Endothelial cell of umbilical vein (primary cell): Measurements from ENCODE around the gene HSP90AB1. TPM values are rescaled to one million over a fixed set of nuclear protein-coding genes. Genes with fewer than 3 reads are reported as not detected.

Source experiments
- BruUV-seq: library from RNA; stranded (reverse); fragments of 400-500 nt; replicated peaks from 2 replicates; lab custom pipeline; 2021; lab: Mats Ljungman, UMichigan
- CTCF ChIA-PET: fragments of 300-600, 350-600 bp; sonication (Branson Sonifier 250); formaldehyde crosslinking; loops from one replicate; lab custom pipeline; 2021; ENCODE audit warnings: antibody characterized with exemption, inconsistent platforms; lab: Charles Lee
- POLR2A ChIA-PET: fragments of 300-600, 350-600 bp; sonication (Branson Sonifier 250); formaldehyde crosslinking; loops from one replicate; lab custom pipeline; 2021; ENCODE audit warnings: antibody characterized with exemption, inconsistent platforms; lab: Charles Lee
- DNase-seq: peaks from one replicate; pipeline ENCODE4 v3.0.0-alpha.2; 2011; ENCODE audit warnings: low read depth, low spot score
- FAIRE-seq: peaks from 2 replicates; lab custom pipeline; 2011; peaks lifted over from hg19 to GRCh38; lab: Jason Lieb, UNC
- H2AFZ ChIP-seq: 2 replicates; pipeline ENCODE4 v1.6.0; 2012; ENCODE audit warnings: low read depth, low read length, control low read depth, inconsistent platforms
- H3K27ac ChIP-seq: 2 replicates; pipeline ENCODE4 v1.5.1; 2011; ENCODE audit warnings: low read depth, mild to moderate bottlenecking, control low read depth, low read length, moderate library complexity; ENCODE audit not compliant: insufficient read depth
- H3K27me3 ChIP-seq, 2 experiments: 2 replicates each; pipeline versions ENCODE4 v1.6.0 to v1.6.1; 2011; ENCODE audit warnings: low read length in 2 of 2, mixed read lengths in 1 of 2; ENCODE audit not compliant: control insufficient read depth in 2 of 2, insufficient read depth in 2 of 2
- H3K36me3 ChIP-seq, 2 experiments: 2 replicates in 1 of 2; 3 replicates in 1 of 2; pipeline ENCODE4 v1.5.1; 2011; ENCODE audit warnings: low read length in 2 of 2, mild to moderate bottlenecking in 1 of 2, moderate library complexity in 1 of 2; ENCODE audit not compliant: control insufficient read depth in 2 of 2, insufficient read depth in 2 of 2; ENCODE audit errors: extremely low read depth in 1 of 2
- H3K4me1 ChIP-seq: 3 replicates; pipeline ENCODE4 v1.5.1; 2011; ENCODE audit warnings: mild to moderate bottlenecking, low read length; ENCODE audit not compliant: control insufficient read depth, insufficient read depth; ENCODE audit errors: extremely low read depth
- H3K4me2 ChIP-seq: 2 replicates; pipeline ENCODE4 v1.6.1; 2011; ENCODE audit warnings: low read length, control low read depth, mixed read lengths; ENCODE audit not compliant: insufficient read depth
- H3K4me3 ChIP-seq, 3 experiments: fragments of 200-600 bp in 1 of 3; sonication (generic), shearing (Covaris generic) in 1 of 3; replicated peaks in 1 of 3; 2 replicates each; pipeline ENCODE4 v1.5.1; 2011 to 2016; ENCODE audit warnings: control low read depth in 3 of 3, low read length in 3 of 3, mild to moderate bottlenecking in 2 of 3, inconsistent platforms in 1 of 3, low read depth in 1 of 3, moderate library complexity in 1 of 3; ENCODE audit not compliant: insufficient read depth in 1 of 3
- H3K79me2 ChIP-seq: 2 replicates; pipeline ENCODE4 v1.6.0; 2012; ENCODE audit warnings: low read length, inconsistent platforms; ENCODE audit not compliant: control insufficient read depth, insufficient read depth
- H3K9ac ChIP-seq: replicated peaks from 2 replicates; pipeline ENCODE3; 2011; ENCODE audit warnings: low read length, control low read depth; ENCODE audit not compliant: insufficient read depth; ENCODE audit errors: extremely low read depth
- H3K9me1 ChIP-seq: replicated peaks from 3 replicates; pipeline ENCODE4 v1.6.0; 2011; ENCODE audit warnings: mild to moderate bottlenecking, low read length; ENCODE audit not compliant: control insufficient read depth, insufficient read depth; ENCODE audit errors: extremely low read depth
- H3K9me3 ChIP-seq: replicated peaks from 2 replicates; pipeline ENCODE4 v1.5.1; 2012; ENCODE audit warnings: low read length, inconsistent platforms; ENCODE audit not compliant: control insufficient read depth, insufficient read depth
- H4K20me1 ChIP-seq: replicated peaks from 2 replicates; pipeline ENCODE3; 2011; ENCODE audit warnings: mild to moderate bottlenecking, low read length; ENCODE audit not compliant: control insufficient read depth, insufficient read depth; ENCODE audit errors: extremely low read depth
- EZH2 ChIP-seq: IDR thresholded peaks from 2 replicates; pipeline ENCODE4 v1.6.1; 2012; ENCODE audit warnings: borderline replicate concordance, low read depth, mild to moderate bottlenecking, moderate library complexity, low read length, inconsistent platforms; ENCODE audit not compliant: severe bottlenecking
- FOS ChIP-seq: IDR thresholded peaks from 2 replicates; pipeline ENCODE4 v1.6.1; 2011; ENCODE audit warnings: mild to moderate bottlenecking, low read length, moderate library complexity, borderline replicate concordance; ENCODE audit not compliant: insufficient read depth
- GATA2 ChIP-seq: IDR thresholded peaks from 2 replicates; pipeline ENCODE4 v1.7.0; 2011; ENCODE audit warnings: low read depth, mild to moderate bottlenecking, moderate library complexity, mixed read lengths, low read length; ENCODE audit not compliant: insufficient read length, insufficient read depth
- JUN ChIP-seq: IDR thresholded peaks from 2 replicates; pipeline ENCODE4 v1.6.1; 2011; ENCODE audit warnings: borderline replicate concordance, low read depth; ENCODE audit not compliant: insufficient read length, insufficient read depth
- MYC ChIP-seq: IDR thresholded peaks from one replicate; pipeline ENCODE4 v1.6.1; 2011; ENCODE audit warnings: mild to moderate bottlenecking, low read depth, low read length
- POLR2A ChIP-seq: IDR thresholded peaks from 2 replicates; pipeline ENCODE4 v1.6.1; 2012; ENCODE audit warnings: low read depth, mild to moderate bottlenecking, control low read depth, low read length
- POLR2AphosphoS5 ChIP-seq: IDR thresholded peaks from 2 replicates; pipeline ENCODE4 v1.6.1; 2012; ENCODE audit warnings: low read depth, mild to moderate bottlenecking, control low read depth, low read length, moderate library complexity; ENCODE audit not compliant: insufficient read depth
- dilution Hi-C: fragments of 300-500 bp; cut with MboI; formaldehyde crosslinking; loops from one replicate; pipeline ENCODE4 v1.15.0; 2019; ENCODE audit warnings: low sequenced_read_pairs; ENCODE audit not compliant: extremely low pct_ligation_motif_present
- intact Hi-C: fragments of 100-400 bp; cut with micrococcal nuclease; formaldehyde crosslinking; loops from one replicate; pipeline ENCODE4 v1.10.0; 2022
- polyA plus RNA-seq, 4 experiments: library from polyadenylated mRNA; depleted of rRNA in 3 of 4; stranded (reverse) in 3 of 4; unstranded in 1 of 4; fragments of >200 nt; gene quantifications; 2 replicates each; pipeline versions ENCODE4 v1.2.1 to v1.2.3, GENCODE V29; 2011 to 2012; ENCODE audit warnings: missing spikeins in 1 of 4
- total RNA-seq: library from RNA; stranded (reverse); gene quantifications from 2 replicates; pipeline ENCODE4 v1.2.3, GENCODE V29; 2021
- TF ChIP-seq, protein P1 (sequence below): IDR thresholded peaks from 2 replicates; pipeline ENCODE4 v1.6.1; 2011; ENCODE audit not compliant: insufficient read depth, insufficient read length
- TF ChIP-seq, protein P2 (sequence below), 2 donors: IDR thresholded peaks; 1 replicate in 1 of 2; 2 replicates in 1 of 2; pipeline ENCODE4 v1.5.1; 2011; ENCODE audit warnings: low read length in 2 of 2, mild to moderate bottlenecking in 2 of 2, moderate library complexity in 2 of 2, control low read depth in 1 of 2, inconsistent platforms in 1 of 2, low read depth in 1 of 2; ENCODE audit not compliant: insufficient read depth in 1 of 2; ENCODE audit errors: extremely low read depth in 1 of 2

HSP90AB1 gene
- total and polyA plus RNA-seq, 2 donors (not counting 3 experiments of a cell fraction or from before 2014, with no cell fraction given), result 824 to 1,201 TPM

DNA sequence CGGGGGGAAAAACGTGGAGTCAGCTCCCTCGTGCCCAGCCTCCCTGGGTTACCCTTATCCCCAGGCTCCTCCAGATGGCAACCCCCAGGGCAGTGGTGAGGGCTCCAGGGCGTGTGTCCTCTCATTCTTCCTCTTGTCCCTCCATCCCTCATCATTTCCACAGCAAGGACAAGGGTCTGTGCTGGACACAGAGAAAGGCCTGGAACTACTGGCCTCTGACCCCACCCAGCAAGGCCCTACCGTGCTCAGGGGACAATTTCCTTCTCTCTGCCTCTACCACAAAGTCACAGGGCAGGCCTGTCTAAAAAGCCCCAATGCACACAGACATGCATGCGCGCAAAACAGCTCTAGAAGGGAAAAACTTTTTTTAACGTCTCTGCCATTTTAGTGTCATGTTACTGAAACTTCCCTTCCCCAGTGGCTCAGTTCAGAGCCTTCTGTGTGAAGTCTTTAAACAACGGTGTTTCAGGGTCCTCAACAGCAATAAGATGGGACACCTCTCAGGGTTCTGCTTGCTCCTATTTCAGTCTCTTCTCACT, 11.5 kb downstream of the HSP90AB1 start:
- DNase-seq (no peak), FAIRE-seq (no peak)
- Histone ChIP-seq H3K9me3 (no peaks in the 10 kb centered on the region), H3K4me2 (no peak overlapping the region), H2AFZ (no peak overlapping the region), H4K20me1 (no peaks in the 10 kb centered on the region), H3K4me3 (no peak overlapping the region), H3K36me3 (peaks cover 12 to 37% of the 10 kb centered on the region in 2 experiments), H3K27ac (no peak overlapping the region), H3K9ac (no peak overlapping the region), H3K9me1 (no peaks in the 10 kb centered on the region), H3K79me2 (peaks cover 32% of the 10 kb centered on the region), H3K4me1 (peaks cover 26% of the 10 kb centered on the region), H3K27me3 (no peaks in the 10 kb centered on the region)
- ChIA-PET POLR2A (no interaction called here), CTCF (no interaction called here)
- no TSS peak for BruUV-seq
- dilution Hi-C loops (no loop called here), intact Hi-C loops (no loop called here)
- TF ChIP-seq FOS, result no peak
- TF ChIP-seq JUN, result no peak
- TF ChIP-seq GATA2, result no peak
- TF ChIP-seq EZH2, result no peak
- TF ChIP-seq POLR2AphosphoS5, result no peak
- TF ChIP-seq, protein P1, sequence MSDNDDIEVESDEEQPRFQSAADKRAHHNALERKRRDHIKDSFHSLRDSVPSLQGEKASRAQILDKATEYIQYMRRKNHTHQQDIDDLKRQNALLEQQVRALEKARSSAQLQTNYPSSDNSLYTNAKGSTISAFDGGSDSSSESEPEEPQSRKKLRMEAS, result no peak
- no peak for TF ChIP-seq MYC
- TF ChIP-seq POLR2A, result no peak
- TF ChIP-seq, protein P2, sequence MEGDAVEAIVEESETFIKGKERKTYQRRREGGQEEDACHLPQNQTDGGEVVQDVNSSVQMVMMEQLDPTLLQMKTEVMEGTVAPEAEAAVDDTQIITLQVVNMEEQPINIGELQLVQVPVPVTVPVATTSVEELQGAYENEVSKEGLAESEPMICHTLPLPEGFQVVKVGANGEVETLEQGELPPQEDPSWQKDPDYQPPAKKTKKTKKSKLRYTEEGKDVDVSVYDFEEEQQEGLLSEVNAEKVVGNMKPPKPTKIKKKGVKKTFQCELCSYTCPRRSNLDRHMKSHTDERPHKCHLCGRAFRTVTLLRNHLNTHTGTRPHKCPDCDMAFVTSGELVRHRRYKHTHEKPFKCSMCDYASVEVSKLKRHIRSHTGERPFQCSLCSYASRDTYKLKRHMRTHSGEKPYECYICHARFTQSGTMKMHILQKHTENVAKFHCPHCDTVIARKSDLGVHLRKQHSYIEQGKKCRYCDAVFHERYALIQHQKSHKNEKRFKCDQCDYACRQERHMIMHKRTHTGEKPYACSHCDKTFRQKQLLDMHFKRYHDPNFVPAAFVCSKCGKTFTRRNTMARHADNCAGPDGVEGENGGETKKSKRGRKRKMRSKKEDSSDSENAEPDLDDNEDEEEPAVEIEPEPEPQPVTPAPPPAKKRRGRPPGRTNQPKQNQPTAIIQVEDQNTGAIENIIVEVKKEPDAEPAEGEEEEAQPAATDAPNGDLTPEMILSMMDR (IDR thresholded peaks at IDR 0.05; ENCODE audit: extremely low read depth in 1 of 2, insufficient read depth in 1 of 2, low read depth in 1 of 2, low read length in 2 of 2), result no peak
